GM21390 (cell line): ENCODE data around the gene SOS2.
A peak's percentile ranks its signal among the peaks of the same experiment; 100 is the strongest.
"Not testable (repeated sequence)": the region's sequence is repeated elsewhere in the genome, so short reads cannot be mapped to it uniquely, and the experiment has no call there.

Experiments used
- ATAC-seq: cut with Tn5 transposase; IDR thresholded peaks from one replicate; pipeline ENCODE4 v1.9.1; 2021; ENCODE audit not compliant: unreplicated experiment

SOS2 gene

GRCh38 chr14:50086321-50086711 lies 145.1 kb downstream of the SOS2 start:
- no peak for ATAC-seq

- peak; percentile 57 for ATAC-seq
These were observed 145.6 kb downstream of the SOS2 start for GRCh38 chr14:50085570-50086320.

GRCh38 chr14:50084666-50085065 lies 146.7 kb downstream of the SOS2 start:
- ATAC-seq, result no peak

- ATAC-seq, result peak; percentile 25
These were observed 147.7 kb downstream of the SOS2 start for GRCh38 chr14:50083467-50084337.

- peak; percentile 71 for ATAC-seq
These were observed 148.5 kb downstream of the SOS2 start for GRCh38 chr14:50082784-50083466.

GRCh38 chr14:50082308-50082742 lies 149.1 kb downstream of the SOS2 start:
- no peak for ATAC-seq

GRCh38 chr14:50079103-50079502 lies 152.3 kb downstream of the SOS2 start:
- not testable (repeated sequence) for ATAC-seq

- not testable (repeated sequence) for ATAC-seq
These were observed 157.7 kb downstream of the SOS2 start for GRCh38 chr14:50073663-50074062.

- no peak for ATAC-seq
These were observed 159.0 kb downstream of the SOS2 start for GRCh38 chr14:50072395-50072794.

- ATAC-seq, result no peak
These were observed 160.4 kb downstream of the SOS2 start for GRCh38 chr14:50070840-50071548.

GRCh38 chr14:50070230-50070629 lies 161.1 kb downstream of the SOS2 start:
- no peak for ATAC-seq

- ATAC-seq, result no peak
These were observed 162.1 kb downstream of the SOS2 start for GRCh38 chr14:50069325-50069724.

GRCh38 chr14:50068496-50068895 lies 162.9 kb downstream of the SOS2 start:
- no peak for ATAC-seq

GRCh38 chr14:50067723-50068495 lies 163.5 kb downstream of the SOS2 start:
- no peak for ATAC-seq
